Left ventricle myocardium superior (tissue), 1 donor: ENCODE results near the gene CAVIN3. TPM values are rescaled to one million over a fixed set of nuclear protein-coding genes. Genes with fewer than 3 reads are reported as not detected.
A peak's percentile ranks its signal among the peaks of the same experiment; 100 is the strongest.
"Not testable (repeated sequence)": the region's sequence is repeated elsewhere in the genome, so short reads cannot be mapped to it uniquely, and the experiment has no call there.

Experiments
- ATAC-seq: fragments of 200-7000 bp; cut with Tn5 transposase; one replicate; pipeline ENCODE4 v1.9.1; 2020; ENCODE audit warnings: mild to moderate bottlenecking, moderate library complexity
- DNase-seq: peaks from one replicate; pipeline ENCODE4 v3.0.0-alpha.2; 2020
- intact Hi-C: fragments of 100-400 bp; cut with micrococcal nuclease; formaldehyde crosslinking; loops from one replicate; pipeline ENCODE4 v1.11.0; 2022
- total RNA-seq: library from RNA; stranded (reverse); fragmentation: NEBNext Ultra II Directional; extraction: Animal tissue kit (Norgen Biotek cat#: 25700); gene quantifications from one replicate; pipeline ENCODE4 v1.2.1, GENCODE V29; 2021
- donor health status: DM: no; HTN: yes; CAD: no; lungs with severe emphysema.

The CAVIN3 gene
- total RNA-seq, 1 donor from 2014 or later, result 31.1 TPM

DNA sequence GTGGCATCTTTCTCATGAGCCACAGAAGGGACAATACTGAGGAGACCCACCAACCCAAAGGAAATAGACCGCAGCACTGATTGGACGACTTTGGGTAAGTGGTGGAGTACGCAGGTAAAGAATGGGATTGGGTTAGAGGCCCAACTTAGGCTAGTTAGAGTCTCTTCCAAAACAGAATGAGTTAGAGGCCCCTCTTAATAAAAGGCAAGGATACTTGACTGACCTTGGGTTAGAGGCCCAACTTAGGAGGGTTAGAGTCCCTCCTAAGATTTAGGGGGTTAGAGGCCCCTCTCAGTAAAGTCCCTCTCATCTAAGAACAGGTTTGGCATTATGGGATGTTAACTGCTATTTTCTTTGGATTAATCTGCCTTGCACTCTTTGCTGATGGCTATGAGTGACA, 36.1 kb downstream of the CAVIN3 start:
- DNase-seq (no peak), ATAC-seq (no peak)
- intact Hi-C loops, result no loop called here

GRCh38 chr11:6283453-6284023, 36.8 kb downstream of the CAVIN3 start:
- DNase-seq (no peak), ATAC-seq (no peak)
- intact Hi-C loops, result no loop called here

- ATAC-seq, intact Hi-C loops, DNase-seq: not testable (repeated sequence)
Measured at GRCh38 chr11:6280809-6281208, 39.5 kb downstream of the CAVIN3 start.

- intact Hi-C loops, result no loop called here
- DNase-seq (no peak), ATAC-seq (peak; percentile 88)
Measured at GRCh38 chr11:6273188-6273587, 47.1 kb downstream of the CAVIN3 start.

DNA sequence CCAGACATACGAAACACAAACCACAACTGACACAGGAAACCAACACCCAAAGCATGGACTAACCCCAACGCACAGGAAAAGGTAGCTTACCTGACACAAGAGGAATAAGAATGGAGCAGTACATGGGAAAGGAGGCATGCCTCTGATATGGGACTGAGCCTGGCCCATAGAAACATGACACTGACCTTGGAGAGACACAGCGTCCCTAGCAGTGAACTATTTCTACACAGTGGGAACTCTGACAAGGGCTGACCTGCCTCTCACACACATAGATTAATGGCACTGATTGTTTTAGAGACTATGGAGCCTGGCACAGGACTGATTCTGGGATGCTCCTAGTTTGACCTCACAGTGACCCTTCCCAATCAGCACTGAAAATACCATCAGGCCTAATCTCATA, 48.7 kb downstream of the CAVIN3 start:
- DNase-seq (no peak), ATAC-seq (peak; percentile 77)
- intact Hi-C loops, result no loop called here

DNA sequence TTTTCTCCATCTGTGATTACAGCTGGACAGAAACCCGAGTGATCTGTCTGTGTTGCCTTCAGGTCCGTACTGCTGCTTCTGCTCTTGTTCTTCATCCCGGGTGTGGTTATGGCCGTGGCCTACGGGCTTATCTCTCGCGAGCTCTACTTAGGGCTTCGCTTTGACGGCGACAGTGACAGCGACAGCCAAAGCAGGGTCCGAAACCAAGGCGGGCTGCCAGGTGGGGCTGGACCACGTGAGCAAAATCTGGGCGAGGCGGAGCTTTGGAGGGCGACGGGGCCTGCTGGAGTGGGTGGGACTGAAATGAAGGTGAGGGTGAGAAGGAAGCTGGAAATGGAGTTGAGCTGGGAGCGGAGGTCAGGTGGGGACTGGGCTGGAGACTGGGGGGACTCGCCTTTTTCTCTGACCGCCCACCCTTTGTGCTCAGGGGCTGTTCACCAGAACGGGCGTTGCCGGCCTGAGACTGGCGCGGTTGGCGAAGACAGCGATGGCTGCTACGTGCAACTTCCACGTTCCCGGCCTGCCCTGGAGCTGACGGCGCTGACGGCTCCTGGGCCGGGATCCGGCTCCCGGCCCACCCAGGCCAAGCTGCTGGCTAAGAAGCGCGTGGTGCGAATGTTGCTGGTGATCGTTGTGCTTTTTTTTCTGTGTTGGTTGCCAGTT, 49.6 kb downstream of the CAVIN3 start:
- DNase-seq, result no peak
- intact Hi-C loops, result no loop called here
- ATAC-seq, result no peak

DNA sequence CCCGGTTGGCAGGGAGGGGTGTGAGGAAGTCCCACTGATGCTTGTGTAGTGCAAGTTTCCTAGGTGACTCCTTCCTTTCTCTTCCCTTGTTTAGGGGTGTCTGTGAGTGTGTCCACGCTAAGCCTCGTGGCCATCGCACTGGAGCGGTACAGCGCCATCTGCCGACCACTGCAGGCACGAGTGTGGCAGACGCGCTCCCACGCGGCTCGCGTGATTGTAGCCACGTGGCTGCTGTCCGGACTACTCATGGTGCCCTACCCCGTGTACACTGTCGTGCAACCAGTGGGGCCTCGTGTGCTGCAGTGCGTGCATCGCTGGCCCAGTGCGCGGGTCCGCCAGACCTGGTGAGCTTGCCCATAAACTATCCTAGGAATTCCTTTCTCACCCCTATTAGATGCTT, 50.3 kb downstream of the CAVIN3 start:
- intact Hi-C loops, result no loop called here
- no peak for ATAC-seq
- DNase-seq, result no peak

Other genes with a start within 250 kb of the CAVIN3 start
- gene OR56B4, start 212.8 kb downstream of the CAVIN3 start, total RNA-seq, result not detected
- gene OR52B2, start 150.2 kb downstream of the CAVIN3 start, total RNA-seq, result not detected
- gene OR52W1, start 121.3 kb downstream of the CAVIN3 start, total RNA-seq, result not detected
- not detected for gene C11orf42, start 114.9 kb downstream of the CAVIN3 start, total RNA-seq
- gene FHIP1B, start 85.9 kb downstream of the CAVIN3 start, total RNA-seq, result 16.3 TPM
- gene CNGA4, start 81.4 kb downstream of the CAVIN3 start, total RNA-seq, result not detected
- gene CCKBR, start 60.7 kb downstream of the CAVIN3 start, total RNA-seq, result not detected
- gene SMPD1, start 70.0 kb upstream of the CAVIN3 start, total RNA-seq, result 60.9 TPM
- gene APBB1, start 98.6 kb upstream of the CAVIN3 start, total RNA-seq, result 87.6 TPM
- gene HPX, start 120.5 kb upstream of the CAVIN3 start, total RNA-seq, result not detected
- gene TRIM3, start 153.4 kb upstream of the CAVIN3 start, total RNA-seq, result 14.4 TPM
- gene ARFIP2, start 160.8 kb upstream of the CAVIN3 start, total RNA-seq, result 15.2 TPM
- 17.9 TPM for gene TIMM10B, start 161.0 kb upstream of the CAVIN3 start, total RNA-seq
- gene DNHD1, start 176.8 kb upstream of the CAVIN3 start, total RNA-seq, result 5.5 TPM